ENCODE measurements around the gene USE1.

USE1 gene

DNA sequence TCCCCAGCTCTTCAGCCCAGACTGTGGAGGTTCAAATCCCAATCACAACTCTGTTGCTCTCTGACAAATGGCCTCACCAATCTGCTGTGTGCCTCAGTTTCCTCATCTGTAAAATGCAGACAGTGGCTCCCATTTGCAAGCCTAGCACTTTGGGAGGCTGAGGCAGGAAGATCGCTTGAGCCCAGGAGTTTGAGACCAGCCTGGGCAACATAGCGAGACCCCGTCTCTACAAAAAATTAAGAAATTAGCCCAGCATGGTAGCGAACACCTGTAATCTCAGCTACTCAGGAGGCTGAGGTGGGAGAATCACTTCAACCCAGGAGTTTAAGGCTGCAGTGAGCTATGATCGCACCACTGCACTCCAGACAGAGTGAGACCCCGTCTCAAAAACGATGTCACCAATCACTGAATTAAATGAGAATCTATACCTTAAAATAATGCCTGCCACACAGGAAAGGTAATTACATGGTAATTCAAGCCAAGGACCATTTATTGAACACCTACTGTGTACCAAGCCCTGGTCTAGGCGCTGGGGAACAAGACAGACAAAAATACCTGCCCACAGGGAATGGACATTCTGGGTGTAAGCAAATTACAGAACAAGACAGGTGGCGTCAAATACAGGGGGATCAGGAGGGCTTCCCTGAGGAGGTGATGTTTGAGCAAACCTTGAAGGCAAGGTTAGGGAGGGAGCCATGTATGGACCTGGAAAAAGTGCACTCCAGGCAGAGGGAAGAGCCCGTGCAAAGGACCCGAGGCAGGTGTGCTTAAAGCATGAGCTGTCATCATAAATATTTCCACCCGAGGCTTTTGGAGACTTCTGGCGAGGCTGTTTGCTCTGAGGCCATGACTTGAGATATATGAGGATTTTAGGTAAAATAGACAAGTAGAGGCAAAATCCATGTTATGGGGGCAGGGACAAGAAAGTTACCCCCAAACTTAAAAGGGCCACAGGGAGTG lies 22.9 kb downstream of the USE1 start:
- H2BK12ac ChIP-seq (ENCODE audit: low read length), result no peak overlapping the region
- peak overlapping the region; percentile 22 for H3K4ac ChIP-seq (ENCODE audit: low read depth, low read length)
- peaks cover 11% of the 10 kb centered on the region for H3K79me1 ChIP-seq (ENCODE audit: low read length)
- no peak overlapping the region for H4K91ac ChIP-seq (ENCODE audit: low read depth, low read length)
- H4K8ac ChIP-seq (ENCODE audit: low read depth, low read length), result no peak overlapping the region
- WGBS (ENCODE audit: extremely low coverage, insufficient coverage, insufficient read length), result no CpG with 5 or more reads among the region's 13 CpGs
- peaks cover 57 to 59% of the 10 kb centered on the region in 2 experiments for H3K36me3 ChIP-seq (ENCODE audit: control insufficient read depth in 1 of 2, insufficient read depth in 2 of 2, low read length in 2 of 2)
- H2BK120ac ChIP-seq (ENCODE audit: insufficient read depth, low read length, poor library complexity), result no peak overlapping the region
- H3K14ac ChIP-seq (ENCODE audit: low read length), result no peak overlapping the region
- H3K18ac ChIP-seq (ENCODE audit: low read length), result no peak overlapping the region
- H2AK5ac ChIP-seq (ENCODE audit: low read length), result no peak overlapping the region
- no peak overlapping the region for H2BK5ac ChIP-seq (ENCODE audit: low read depth, low read length, poor library complexity)
- H3K23ac ChIP-seq (ENCODE audit: low read length), result no peak overlapping the region
- no peak overlapping the region for H2AFZ ChIP-seq (ENCODE audit: insufficient read depth, low read length, poor library complexity)
- H3K9me3 ChIP-seq (ENCODE audit: insufficient read depth, low read depth, low read length), result peaks cover 3% of the 10 kb centered on the region
- no peaks in the 10 kb centered on the region for H3K27me3 ChIP-seq (ENCODE audit: insufficient read depth, low read length)
- H4K12ac ChIP-seq (ENCODE audit: low read depth, low read length), result no peak overlapping the region
- H3K4me1 ChIP-seq (ENCODE audit: control insufficient read depth in 1 of 2, insufficient read depth in 2 of 2, low read length in 2 of 2), result peaks cover 25 to 26% of the 10 kb centered on the region in 2 experiments
- no peak overlapping the region for H3K4me3 ChIP-seq (ENCODE audit: low read depth, low read length)
- H3K9ac ChIP-seq (ENCODE audit: low read length), result no peak overlapping the region
- H3K27ac ChIP-seq (ENCODE audit: low read depth, low read length), result peak overlapping the region; percentile 6
- DNase-seq, result peak; percentile 82 to 87
- H3K4me2 ChIP-seq (ENCODE audit: low read length), result no peak overlapping the region
- H3K79me2 ChIP-seq (ENCODE audit: control insufficient read depth, insufficient read depth, low read length, poor library complexity), result peaks cover 24% of the 10 kb centered on the region

DNA sequence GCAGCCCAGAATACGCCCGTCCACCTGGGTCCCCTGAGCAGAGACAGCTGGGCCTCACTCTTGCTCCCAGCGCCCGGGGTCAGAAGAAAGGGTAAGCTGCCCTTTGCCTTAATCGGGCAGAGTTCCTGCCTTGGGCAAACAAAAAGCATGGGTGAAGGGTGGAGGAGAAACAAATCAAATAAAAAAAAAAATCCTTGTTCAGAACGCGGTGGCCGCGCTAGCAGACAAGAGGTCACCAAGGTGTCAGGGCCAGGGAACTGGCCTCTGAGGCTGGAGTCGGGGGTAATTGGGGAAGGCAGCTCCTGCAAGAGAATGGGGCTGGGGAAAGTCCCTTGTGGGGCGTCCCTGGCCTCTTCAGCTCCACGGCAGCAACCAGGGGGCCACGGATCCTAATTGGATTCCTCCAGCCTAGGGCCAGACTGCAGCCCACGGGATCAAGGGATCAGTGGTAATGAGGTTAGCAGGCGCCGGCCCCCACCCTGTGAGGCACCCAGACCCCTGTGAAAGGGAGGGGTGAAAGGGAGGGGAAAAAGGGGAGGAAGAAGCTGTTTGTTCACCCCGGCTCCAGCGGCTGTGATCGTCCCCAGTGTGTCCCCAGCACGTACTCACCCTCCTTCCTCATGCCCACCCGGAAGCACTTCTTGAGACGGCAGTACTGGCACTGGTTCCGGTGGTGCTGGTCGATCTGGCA lies 25.1 kb downstream of the USE1 start:
- Histone ChIP-seq H4K91ac (ENCODE audit: low read depth, low read length) (no peak overlapping the region), H2BK5ac (ENCODE audit: low read depth, low read length, poor library complexity) (no peak overlapping the region), H3K14ac (ENCODE audit: low read length) (no peak overlapping the region), H4K12ac (ENCODE audit: low read depth, low read length) (no peak overlapping the region), H3K4me3 (ENCODE audit: low read depth, low read length) (no peak overlapping the region), H2AFZ (ENCODE audit: insufficient read depth, low read length, poor library complexity) (no peak overlapping the region), H3K4ac (ENCODE audit: low read depth, low read length) (peak overlapping the region; percentile 85), H3K23ac (ENCODE audit: low read length) (no peak overlapping the region), H3K4me2 (ENCODE audit: low read length) (no peak overlapping the region), H3K27ac (ENCODE audit: low read depth, low read length) (no peak overlapping the region), H3K79me2 (ENCODE audit: control insufficient read depth, insufficient read depth, low read length, poor library complexity) (peaks cover 42% of the 10 kb centered on the region), H3K36me3 (ENCODE audit: control insufficient read depth in 1 of 2, insufficient read depth in 2 of 2, low read length in 2 of 2) (peaks cover 40 to 41% of the 10 kb centered on the region in 2 experiments), H3K79me1 (ENCODE audit: low read length) (peaks cover 31% of the 10 kb centered on the region), H2AK5ac (ENCODE audit: low read length) (no peak overlapping the region), H3K18ac (ENCODE audit: low read length) (no peak overlapping the region), H2BK12ac (ENCODE audit: low read length) (no peak overlapping the region), H3K4me1 (ENCODE audit: control insufficient read depth in 1 of 2, insufficient read depth in 2 of 2, low read length in 2 of 2) (peaks cover 20 to 26% of the 10 kb centered on the region in 2 experiments), H4K8ac (ENCODE audit: low read depth, low read length) (no peak overlapping the region), H3K27me3 (ENCODE audit: insufficient read depth, low read length) (no peaks in the 10 kb centered on the region), H3K9ac (ENCODE audit: low read length) (no peak overlapping the region), H3K9me3 (ENCODE audit: insufficient read depth, low read depth, low read length) (peaks cover 8% of the 10 kb centered on the region), H2BK120ac (ENCODE audit: insufficient read depth, low read length, poor library complexity) (no peak overlapping the region)
- DNase-seq, result no peak
- no CpG with 5 or more reads among the region's 24 CpGs for WGBS (ENCODE audit: extremely low coverage, insufficient coverage, insufficient read length)

DNA sequence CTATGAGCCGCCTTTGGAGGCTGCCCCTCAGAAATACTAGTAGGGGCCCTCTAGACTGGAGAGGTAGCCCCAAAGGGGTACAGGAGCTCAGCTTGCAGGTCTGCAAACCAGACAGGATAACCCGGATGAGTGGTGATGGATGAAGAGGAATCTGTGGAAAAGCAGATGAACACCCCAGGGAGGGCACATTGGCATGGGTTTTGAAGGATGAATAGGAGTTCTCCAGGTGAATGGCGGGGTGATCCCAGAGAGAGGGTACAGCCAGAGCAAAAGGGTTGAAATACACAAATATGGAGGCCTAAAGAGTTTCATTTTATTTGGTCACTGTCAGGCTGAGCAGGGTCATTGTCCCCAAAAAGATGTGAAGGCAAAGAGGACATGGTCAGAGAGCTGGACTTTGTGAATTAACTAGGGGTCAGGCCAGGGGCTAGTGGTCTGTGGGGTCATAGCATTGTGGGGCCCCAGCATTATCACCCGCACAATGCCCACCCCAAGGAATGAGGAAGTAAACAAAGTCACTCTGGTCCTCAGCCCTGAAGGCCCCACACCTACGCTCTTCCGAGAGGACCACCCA lies 25.8 kb downstream of the USE1 start:
- Histone ChIP-seq H3K4me3 (ENCODE audit: low read depth, low read length) (no peak overlapping the region), H3K4me1 (ENCODE audit: control insufficient read depth in 1 of 2, insufficient read depth in 2 of 2, low read length in 2 of 2) (peaks cover 14 to 23% of the 10 kb centered on the region in 2 experiments), H2AFZ (ENCODE audit: insufficient read depth, low read length, poor library complexity) (no peak overlapping the region), H3K9ac (ENCODE audit: low read length) (no peak overlapping the region), H2BK5ac (ENCODE audit: low read depth, low read length, poor library complexity) (no peak overlapping the region), H2AK5ac (ENCODE audit: low read length) (no peak overlapping the region), H3K4ac (ENCODE audit: low read depth, low read length) (peak overlapping the region; percentile 85), H3K79me1 (ENCODE audit: low read length) (peaks cover 26% of the 10 kb centered on the region), H3K27ac (ENCODE audit: low read depth, low read length) (no peak overlapping the region), H4K8ac (ENCODE audit: low read depth, low read length) (no peak overlapping the region), H3K36me3 (ENCODE audit: control insufficient read depth in 1 of 2, insufficient read depth in 2 of 2, low read length in 2 of 2) (peaks cover 36 to 37% of the 10 kb centered on the region in 2 experiments), H3K23ac (ENCODE audit: low read length) (no peak overlapping the region), H2BK120ac (ENCODE audit: insufficient read depth, low read length, poor library complexity) (no peak overlapping the region), H3K18ac (ENCODE audit: low read length) (no peak overlapping the region), H3K79me2 (ENCODE audit: control insufficient read depth, insufficient read depth, low read length, poor library complexity) (peaks cover 42% of the 10 kb centered on the region), H3K9me3 (ENCODE audit: insufficient read depth, low read depth, low read length) (peaks cover 8% of the 10 kb centered on the region), H4K12ac (ENCODE audit: low read depth, low read length) (no peak overlapping the region), H3K4me2 (ENCODE audit: low read length) (no peak overlapping the region), H3K14ac (ENCODE audit: low read length) (no peak overlapping the region), H4K91ac (ENCODE audit: low read depth, low read length) (no peak overlapping the region), H2BK12ac (ENCODE audit: low read length) (no peak overlapping the region), H3K27me3 (ENCODE audit: insufficient read depth, low read length) (no peaks in the 10 kb centered on the region)
- no CpG with 5 or more reads among the region's 6 CpGs for WGBS (ENCODE audit: extremely low coverage, insufficient coverage, insufficient read length)
- no peak for DNase-seq

DNA sequence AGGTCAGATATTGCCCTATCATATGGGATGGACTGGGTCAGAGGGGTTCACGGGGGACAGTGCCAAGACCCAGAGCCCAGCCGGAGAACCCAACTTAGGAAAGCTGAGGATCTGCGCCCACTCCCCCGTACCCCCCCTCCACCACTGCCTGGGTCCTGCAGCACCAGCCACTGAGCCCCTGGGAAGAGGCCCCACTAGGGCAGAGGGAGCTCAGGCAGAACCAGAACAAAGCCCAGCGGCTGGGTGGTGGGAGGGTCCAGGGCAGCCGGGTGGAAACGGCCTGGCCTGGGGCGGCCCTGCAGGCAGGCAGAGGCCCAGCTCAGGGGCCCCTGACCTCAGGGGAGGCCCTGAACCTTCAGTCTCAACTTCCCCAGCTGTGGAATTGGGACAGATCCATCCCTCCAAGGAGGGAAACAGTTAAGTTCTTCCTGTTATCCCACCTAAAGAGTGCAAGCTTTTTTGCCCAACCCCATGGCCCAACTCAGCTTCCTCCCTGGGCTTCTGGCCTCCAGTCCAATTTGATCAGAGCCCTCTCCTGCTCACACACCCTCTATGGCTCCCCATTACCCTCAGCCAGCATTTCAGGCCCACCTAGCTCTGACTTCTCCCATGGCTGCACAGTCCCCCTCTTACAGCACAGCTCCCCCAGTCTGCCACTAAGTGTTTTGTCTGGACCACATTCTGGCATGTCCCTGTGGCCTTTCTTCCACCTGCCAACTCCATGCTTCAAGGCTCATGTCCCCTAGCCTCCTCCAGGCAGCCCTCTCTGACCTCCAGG lies 27.5 kb downstream of the USE1 start:
- Histone ChIP-seq H3K4ac (ENCODE audit: low read depth, low read length) (peak overlapping the region; percentile 95), H2BK12ac (ENCODE audit: low read length) (no peak overlapping the region), H2BK120ac (ENCODE audit: insufficient read depth, low read length, poor library complexity) (peak overlapping the region; percentile 15), H3K36me3 (ENCODE audit: control insufficient read depth in 1 of 2, insufficient read depth in 2 of 2, low read length in 2 of 2) (peaks cover 26 to 31% of the 10 kb centered on the region in 2 experiments), H3K27ac (ENCODE audit: low read depth, low read length) (peak overlapping the region; percentile 95), H2AFZ (ENCODE audit: insufficient read depth, low read length, poor library complexity) (no peak overlapping the region), H2BK5ac (ENCODE audit: low read depth, low read length, poor library complexity) (peak overlapping the region; percentile 2), H3K9me3 (ENCODE audit: insufficient read depth, low read depth, low read length) (peaks cover 8% of the 10 kb centered on the region), H3K9ac (ENCODE audit: low read length) (peak overlapping the region; percentile 95), H3K18ac (ENCODE audit: low read length) (peak overlapping the region; percentile 38), H3K4me1 (ENCODE audit: control insufficient read depth in 1 of 2, insufficient read depth in 2 of 2, low read length in 2 of 2) (peaks cover 16 to 23% of the 10 kb centered on the region in 2 experiments), H3K14ac (ENCODE audit: low read length) (peak overlapping the region; percentile 14), H3K4me3 (ENCODE audit: low read depth, low read length) (peak overlapping the region; percentile 55), H3K79me1 (ENCODE audit: low read length) (peaks cover 41% of the 10 kb centered on the region), H4K12ac (ENCODE audit: low read depth, low read length) (no peak overlapping the region), H4K8ac (ENCODE audit: low read depth, low read length) (peak overlapping the region; percentile 34), H3K23ac (ENCODE audit: low read length) (peak overlapping the region; percentile 4), H3K79me2 (ENCODE audit: control insufficient read depth, insufficient read depth, low read length, poor library complexity) (peaks cover 52% of the 10 kb centered on the region), H3K4me2 (ENCODE audit: low read length) (peak overlapping the region; percentile 84), H2AK5ac (ENCODE audit: low read length) (no peak overlapping the region), H3K27me3 (ENCODE audit: insufficient read depth, low read length) (no peaks in the 10 kb centered on the region), H4K91ac (ENCODE audit: low read depth, low read length) (peak overlapping the region; percentile 48)
- no CpG with 5 or more reads among the region's 8 CpGs for WGBS (ENCODE audit: extremely low coverage, insufficient coverage, insufficient read length)
- peak in 1 of 2 donors; percentile 31 for DNase-seq

Data from trophoblast cell (in vitro differentiated cells and primary cell).